ENCODE measurements around the gene PLSCR1.

The PLSCR1 gene

DNA sequence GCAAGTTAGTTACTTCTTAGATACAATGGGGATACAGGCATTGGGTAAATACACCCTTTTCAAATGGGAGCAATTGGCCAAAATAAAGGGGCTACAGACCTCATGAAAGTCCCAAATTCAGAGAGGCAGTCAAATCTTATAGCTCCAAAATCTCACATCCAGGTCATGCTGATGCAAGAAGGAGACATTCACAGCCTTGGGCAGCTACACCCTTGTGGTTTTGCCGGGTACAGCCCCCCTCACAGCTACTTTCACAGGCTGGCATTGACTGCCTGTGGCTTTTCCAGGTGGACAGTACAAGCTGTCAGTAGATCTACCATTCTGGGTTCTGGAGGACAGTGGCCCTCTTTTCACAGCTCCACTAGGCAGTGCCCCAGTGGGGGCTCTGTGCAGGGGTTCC, 17.5 kb upstream of the PLSCR1 start:
- TF ChIP-seq CTCF (IDR thresholded peaks at IDR 0.05; ENCODE audit: insufficient read depth, missing control alignments), result no peak
- DNase-seq (ENCODE audit: insufficient read length, low spot score) (no peak), FAIRE-seq (no peak)

- no peak for TF ChIP-seq CTCF (IDR thresholded peaks at IDR 0.05; ENCODE audit: insufficient read depth, missing control alignments)
- FAIRE-seq (no peak), DNase-seq (ENCODE audit: insufficient read length, low spot score) (no peak)
Measured at GRCh38 chr3:146561463-146561862, 17.1 kb upstream of the PLSCR1 start.

DNA sequence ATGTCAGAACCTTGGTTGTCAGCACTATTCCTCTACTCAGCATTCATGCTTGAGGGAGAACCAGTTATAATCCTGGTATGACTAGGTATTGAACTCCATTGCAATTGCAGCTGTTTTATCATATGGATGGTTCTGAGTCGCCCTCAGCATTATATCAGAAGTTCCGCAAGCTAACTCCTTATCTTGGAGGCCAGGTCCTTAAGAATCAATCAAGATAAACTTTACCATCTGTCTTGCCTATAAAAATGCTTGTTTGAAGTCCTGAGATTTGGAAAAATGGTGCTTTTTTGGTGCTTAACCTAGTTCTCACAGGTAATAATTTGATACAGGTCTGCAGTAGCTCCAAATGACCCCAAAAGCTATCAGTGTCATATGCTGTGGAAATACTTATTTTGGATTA, 16.3 kb upstream of the PLSCR1 start:
- FAIRE-seq (no peak), DNase-seq (ENCODE audit: insufficient read length, low spot score) (no peak)
- TF ChIP-seq CTCF (IDR thresholded peaks at IDR 0.05; ENCODE audit: insufficient read depth, missing control alignments), result no peak

GRCh38 chr3:146559388-146559787, 15.0 kb upstream of the PLSCR1 start:
- DNase-seq (ENCODE audit: insufficient read length, low spot score), result no peak
- no peak for TF ChIP-seq CTCF (IDR thresholded peaks at IDR 0.05; ENCODE audit: insufficient read depth, missing control alignments)
- FAIRE-seq, result no peak

DNA sequence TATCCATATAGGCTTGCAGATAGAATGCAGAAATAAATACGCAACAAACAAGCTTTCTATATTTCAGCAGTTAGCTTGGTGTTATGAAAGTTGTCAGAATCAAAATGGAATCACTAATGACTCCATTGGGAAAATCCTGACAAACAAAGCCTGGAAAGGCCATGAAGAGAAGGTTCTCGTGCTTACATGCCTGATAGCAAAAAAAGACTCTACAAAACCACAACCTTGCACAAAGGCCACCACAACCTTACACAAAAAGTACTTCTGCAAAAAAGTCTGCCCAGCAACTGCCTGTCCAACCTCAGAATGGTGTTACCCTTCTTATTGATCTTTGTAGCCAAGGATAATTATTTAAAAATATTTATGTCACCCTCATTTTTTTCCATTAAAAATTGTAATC, 14.4 kb upstream of the PLSCR1 start:
- TF ChIP-seq CTCF (IDR thresholded peaks at IDR 0.05; ENCODE audit: insufficient read depth, missing control alignments), result no peak
- DNase-seq (ENCODE audit: insufficient read length, low spot score) (no peak), FAIRE-seq (no peak)

- TF ChIP-seq CTCF (IDR thresholded peaks at IDR 0.05; ENCODE audit: insufficient read depth, missing control alignments), result no peak
- DNase-seq (ENCODE audit: insufficient read length, low spot score), result no peak
- FAIRE-seq, result no peak
Measured at GRCh38 chr3:146557745-146558144, 13.3 kb upstream of the PLSCR1 start.

- no peak for TF ChIP-seq CTCF (IDR thresholded peaks at IDR 0.05; ENCODE audit: insufficient read depth, missing control alignments)
- no peak for FAIRE-seq
- no peak for DNase-seq (ENCODE audit: insufficient read length, low spot score)
Measured at GRCh38 chr3:146555311-146555710, 10.9 kb upstream of the PLSCR1 start.

Data from D721Med (cell line).